Measurements from ENCODE around the gene UCN3.
"Not testable (repeated sequence)": the region's sequence is repeated elsewhere in the genome, so short reads cannot be mapped to it uniquely, and the experiment has no call there.

Gene UCN3

GRCh38 chr10:5369362-5370158, 4.8 kb downstream of the UCN3 start:
- DNase-seq = no peak

- no peak for DNase-seq
These were observed 6.0 kb downstream of the UCN3 start for GRCh38 chr10:5370493-5371352.

GRCh38 chr10:5373307-5373706, 8.5 kb downstream of the UCN3 start:
- DNase-seq = no peak

- DNase-seq = no peak
These were observed 9.3 kb downstream of the UCN3 start for GRCh38 chr10:5373891-5374611.

- DNase-seq = no peak
These were observed 11.7 kb downstream of the UCN3 start for GRCh38 chr10:5376450-5376849.

GRCh38 chr10:5379202-5379601, 14.4 kb downstream of the UCN3 start:
- not testable (repeated sequence) for DNase-seq

- not testable (repeated sequence) for DNase-seq
These were observed 15.6 kb downstream of the UCN3 start for GRCh38 chr10:5380395-5380794.

- no peak for DNase-seq
These were observed 16.4 kb downstream of the UCN3 start for GRCh38 chr10:5381187-5381586.

GRCh38 chr10:5385224-5385623, 20.5 kb downstream of the UCN3 start:
- no peak for DNase-seq

- no peak for DNase-seq
These were observed 22.4 kb downstream of the UCN3 start for GRCh38 chr10:5387169-5387568.

- no peak for DNase-seq
These were observed 25.9 kb downstream of the UCN3 start for GRCh38 chr10:5390607-5391205.

GRCh38 chr10:5391790-5392189, 27.0 kb downstream of the UCN3 start:
- DNase-seq = no peak

- no peak for DNase-seq
These were observed 28.8 kb downstream of the UCN3 start for GRCh38 chr10:5393529-5393928.

- no peak for DNase-seq
These were observed 30.4 kb downstream of the UCN3 start for GRCh38 chr10:5395168-5395567.

GRCh38 chr10:5396556-5397300, 32.0 kb downstream of the UCN3 start:
- no peak for DNase-seq

GRCh38 chr10:5399332-5399731, 34.6 kb downstream of the UCN3 start:
- DNase-seq = no peak

- DNase-seq = no peak
These were observed 35.9 kb downstream of the UCN3 start for GRCh38 chr10:5400468-5401240.

- DNase-seq = no peak
These were observed 38.0 kb downstream of the UCN3 start for GRCh38 chr10:5402798-5403197.

GRCh38 chr10:5404208-5405041, 39.7 kb downstream of the UCN3 start, which contains the start of gene TUBAL3:
Gene TUBAL3, minus strand, starts transcription at chr10:5404828. Its CDS starts 36 bp downstream, at chr10:5404792.
- DNase-seq = no peak

GRCh38 chr10:5406918-5407317, 42.2 kb downstream of the UCN3 start:
- DNase-seq = no peak

Measured in SHP77 treated with DMSO at 0.1 percent for 48 hours (cell line).